ENCODE measurements around the gene SMCO2.

Gene SMCO2

GRCh38 chr12:27446436-27446835, at the start of gene SMCO2:
Gene SMCO2 (plus strand): TSS chr12:27446736. CDS start chr12:27470632, 23,896 bp downstream.
- DNase-seq, result no peak

GRCh38 chr12:27398466-27398865, 48.1 kb upstream of the SMCO2 start:
- DNase-seq, result no peak

- DNase-seq, result no peak
Observed at GRCh38 chr12:27399074-27399473, 47.5 kb upstream of the SMCO2 start.

- no peak for DNase-seq
Observed at GRCh38 chr12:27400856-27401354, 45.6 kb upstream of the SMCO2 start.

- DNase-seq, result no peak
Observed at GRCh38 chr12:27412047-27412446, 34.5 kb upstream of the SMCO2 start.

DNA sequence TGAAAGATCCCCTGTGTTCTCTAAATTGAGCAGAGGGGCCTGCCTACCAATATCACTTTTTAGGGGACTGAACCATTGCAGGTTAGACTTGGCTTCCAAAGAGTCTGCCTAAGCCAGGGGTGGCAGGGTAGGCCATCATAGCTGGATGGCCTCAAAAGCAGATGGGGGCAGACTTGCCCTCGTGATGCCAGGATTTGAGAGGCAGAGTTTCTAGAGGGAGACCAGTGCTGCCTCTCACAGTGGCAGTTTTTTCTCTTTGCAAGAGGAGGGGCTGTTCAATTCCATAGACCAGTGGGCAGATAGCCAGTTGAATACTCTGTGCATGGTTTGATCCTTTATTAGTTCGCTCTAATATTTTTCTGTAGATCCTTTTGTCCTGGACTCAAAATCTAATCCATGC, 23.8 kb upstream of the SMCO2 start:
- DNase-seq, result no peak

DNA sequence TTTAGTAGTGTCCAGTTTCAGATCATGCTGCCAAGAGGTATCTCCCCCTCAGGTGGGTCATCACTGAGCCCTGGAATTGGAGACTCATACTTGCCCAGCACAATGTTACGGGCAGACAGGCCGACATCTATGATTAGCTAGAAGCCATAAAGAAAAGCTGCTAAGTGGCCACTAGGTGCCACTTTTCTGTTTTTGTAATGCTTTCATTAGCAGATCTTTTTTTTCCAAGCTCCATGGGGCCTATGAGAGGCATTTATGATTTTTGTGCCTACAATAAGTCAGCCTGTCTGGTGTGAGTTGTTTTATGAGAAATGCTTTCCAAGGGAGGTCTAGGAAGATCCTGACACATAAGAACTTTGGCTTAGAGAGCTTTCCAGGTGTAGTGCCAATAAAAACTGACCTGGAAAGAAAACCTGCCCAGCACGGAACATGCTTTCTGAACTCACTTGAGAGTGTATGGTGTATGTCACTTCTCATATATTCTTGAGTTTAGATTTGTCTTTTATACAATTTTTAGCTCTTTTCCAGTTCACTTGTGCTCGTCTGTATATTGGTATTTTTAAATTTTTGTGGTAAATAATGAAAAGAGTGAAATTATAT, 21.8 kb upstream of the SMCO2 start:
- peak; percentile 11 for DNase-seq

DNA sequence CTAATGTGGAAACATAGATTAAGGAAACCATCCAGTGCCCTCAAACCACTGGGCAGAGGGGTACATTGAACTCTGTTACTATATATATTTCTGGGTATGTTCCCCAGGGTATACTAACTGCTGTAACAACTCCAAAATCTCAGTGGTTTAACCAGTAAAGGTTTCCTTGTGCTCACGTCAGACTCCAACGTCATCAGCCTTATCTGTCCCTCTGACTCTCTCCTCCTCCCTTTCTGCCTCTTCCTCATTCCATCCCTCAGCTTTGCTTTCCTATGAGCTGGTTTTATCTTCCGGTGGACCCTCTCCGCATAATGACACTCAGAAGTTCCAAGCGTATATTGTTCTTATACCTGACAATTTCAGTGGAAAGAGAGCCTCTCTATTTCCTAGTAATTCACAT, 21.2 kb upstream of the SMCO2 start:
- DNase-seq, result no peak

DNA sequence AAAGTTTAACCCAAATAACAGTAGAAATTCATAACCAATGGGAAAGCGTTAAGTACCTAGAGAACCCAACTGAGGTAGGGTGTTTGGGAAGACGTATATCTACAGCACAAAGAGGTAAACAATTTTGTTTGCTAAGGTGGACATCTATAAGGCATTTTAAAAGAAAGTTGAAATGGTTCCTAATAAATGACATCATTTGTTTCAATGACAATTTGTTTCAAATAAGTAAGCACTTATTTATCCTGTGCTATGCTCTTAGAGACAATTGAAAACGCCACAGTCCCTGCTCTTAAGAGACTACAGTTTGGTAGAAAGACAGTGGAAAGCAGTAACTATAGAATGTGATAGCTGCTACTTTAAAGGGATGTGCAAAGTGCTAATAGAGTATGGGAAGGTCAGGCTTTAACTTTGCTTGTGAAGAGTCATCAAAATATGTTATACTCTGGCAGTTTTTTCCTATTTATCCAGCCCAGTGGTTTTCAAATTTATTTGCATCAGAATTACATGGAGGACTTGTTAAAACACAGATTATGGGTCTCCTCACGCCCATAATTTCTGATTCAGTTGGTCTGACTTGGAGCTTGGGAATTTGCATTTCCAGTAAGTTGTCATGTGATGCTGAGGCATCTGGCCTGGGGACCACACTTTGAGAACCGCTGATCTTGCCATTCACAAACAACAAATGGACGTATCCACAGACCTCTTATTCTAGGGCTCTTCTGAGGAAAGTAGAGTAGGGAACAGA, 19.6 kb upstream of the SMCO2 start:
- DNase-seq, result no peak

DNA sequence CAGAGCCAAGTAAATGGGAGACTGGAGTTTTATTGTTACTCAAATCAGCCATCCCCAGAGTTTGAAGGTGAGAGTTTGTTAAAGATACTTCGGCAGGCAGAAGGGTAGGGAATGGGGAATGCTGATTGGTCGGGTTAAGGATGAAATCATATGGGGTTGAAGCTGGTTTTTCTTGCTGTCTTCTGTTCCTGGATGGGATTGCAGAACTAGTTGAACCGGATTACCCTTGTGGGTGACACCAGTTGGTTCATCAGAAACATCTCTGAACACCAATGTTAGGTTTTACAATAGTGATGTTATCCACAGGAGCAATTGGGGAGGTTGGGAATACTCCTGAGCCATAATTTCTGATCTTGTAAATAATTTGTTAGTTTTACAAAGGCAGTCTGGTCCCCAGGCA, 18.7 kb upstream of the SMCO2 start:
- no peak for DNase-seq

DNA sequence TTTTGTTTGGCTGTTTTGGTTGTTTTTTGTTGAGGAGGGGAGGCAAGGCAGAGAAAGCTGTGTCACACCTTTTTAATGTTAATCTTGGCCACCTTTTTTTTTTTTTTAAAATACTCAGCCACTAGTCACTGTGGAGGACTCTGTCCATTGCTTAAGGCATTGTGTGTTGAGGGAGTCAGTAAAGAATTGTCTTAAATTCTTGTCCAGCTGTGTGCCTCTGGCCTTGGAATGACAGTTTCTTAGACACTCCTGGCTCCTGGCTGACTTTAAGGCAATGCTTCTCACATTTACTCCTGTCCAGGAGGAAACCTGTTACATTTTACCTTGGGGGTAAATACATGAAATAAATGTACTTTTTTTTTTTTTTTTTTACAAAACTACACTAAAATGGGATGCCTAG, 18.1 kb upstream of the SMCO2 start:
- DNase-seq, result no peak

DNA sequence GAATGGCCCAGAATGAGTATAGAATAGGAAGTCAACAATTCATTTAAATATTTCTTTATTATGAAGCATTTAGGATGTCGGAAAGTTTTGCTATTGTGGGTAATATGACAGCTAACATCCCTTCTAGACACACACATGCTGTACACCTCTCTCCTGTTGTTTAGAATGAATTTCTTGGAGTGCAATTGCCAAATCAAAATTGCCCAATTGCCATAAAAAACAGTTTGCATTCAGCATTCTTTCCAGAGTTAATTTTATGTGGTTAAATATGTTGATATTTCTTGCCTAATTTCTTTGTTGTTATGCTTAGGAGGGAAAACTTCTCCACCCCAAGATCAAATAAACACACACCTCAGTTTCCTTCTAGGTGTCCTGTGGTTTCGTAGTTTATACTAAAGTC, 16.9 kb upstream of the SMCO2 start:
- no peak for DNase-seq

DNA sequence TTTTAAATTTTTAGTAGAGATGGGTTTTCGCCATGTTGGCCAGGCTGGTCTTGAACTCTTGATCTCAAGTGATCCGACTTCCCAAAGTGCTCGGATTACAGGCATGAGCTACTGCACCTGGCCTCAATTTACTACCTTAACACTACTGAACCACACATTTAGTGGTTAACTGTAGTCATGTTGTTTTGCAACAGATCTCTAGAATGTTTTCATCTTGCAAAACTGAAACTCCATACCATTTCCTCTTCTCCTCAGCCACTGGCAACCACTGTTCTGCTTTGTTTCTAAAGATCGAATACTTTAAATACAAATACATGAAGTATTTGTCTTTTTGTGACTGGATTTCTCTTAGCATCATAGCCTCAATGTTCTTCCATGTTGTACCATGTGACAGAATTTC, 15.4 kb upstream of the SMCO2 start:
- DNase-seq, result no peak

DNA sequence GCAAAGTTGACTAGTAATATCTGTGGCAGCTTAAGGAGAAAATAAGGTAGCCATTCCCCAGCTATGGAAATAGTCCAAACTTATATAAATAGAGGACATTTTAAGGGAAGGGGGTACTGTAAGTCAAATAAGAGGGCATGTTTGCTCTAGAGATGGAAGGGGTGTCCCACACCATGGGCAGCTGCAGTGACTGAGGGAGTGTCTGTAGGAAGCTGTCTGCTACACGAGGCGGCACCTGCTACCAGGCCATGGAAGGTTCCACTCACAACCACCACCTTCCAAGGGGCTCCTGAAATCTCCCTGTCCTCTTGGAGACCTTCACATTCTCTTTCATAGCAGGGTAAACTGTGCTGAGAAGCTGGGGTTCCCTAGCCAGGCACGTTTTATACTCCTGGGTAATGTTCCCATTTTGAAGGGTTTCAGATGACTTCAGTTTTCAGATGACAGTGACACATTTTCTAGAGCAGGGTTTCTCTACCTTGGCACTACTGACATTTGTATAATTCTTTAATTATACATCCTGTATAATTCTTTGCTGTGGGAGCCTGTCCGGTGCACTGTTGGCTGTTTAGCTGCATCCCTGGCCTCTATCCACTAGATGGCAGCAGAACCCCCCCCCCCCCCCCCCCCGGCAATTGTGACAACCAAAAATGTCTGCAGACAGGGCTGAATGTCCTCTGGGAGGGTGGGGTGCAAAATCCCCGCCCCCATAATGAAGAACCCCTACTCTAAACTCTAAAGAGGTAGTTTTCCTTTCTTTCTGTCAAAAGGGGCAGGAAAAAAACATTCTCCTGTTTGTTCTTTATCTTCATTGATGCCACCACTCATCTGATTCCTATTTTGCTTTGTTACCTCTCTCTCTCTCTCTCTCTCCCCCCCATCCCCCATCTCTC, 11.6 kb upstream of the SMCO2 start:
- DNase-seq, result peak; percentile 10

DNA sequence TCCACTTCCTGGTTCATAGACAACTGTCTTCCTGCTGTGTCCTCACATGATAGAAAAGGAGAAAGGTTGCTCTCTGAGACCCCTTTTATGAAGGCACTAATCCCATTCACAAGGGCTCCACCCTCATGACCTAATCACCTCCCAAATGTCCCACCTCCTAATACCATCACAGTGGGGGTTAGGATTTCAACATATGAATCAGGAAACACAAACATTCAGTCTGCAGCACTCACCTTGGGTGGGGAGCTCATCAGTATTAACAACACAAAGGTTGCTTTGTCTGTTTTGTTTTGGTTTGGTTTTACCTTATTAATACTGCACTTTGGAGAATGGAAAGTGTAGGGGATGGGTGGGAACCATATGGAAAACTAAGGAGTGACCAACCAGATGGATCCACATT, 10.5 kb upstream of the SMCO2 start:
- DNase-seq, result no peak

- DNase-seq, result no peak
Observed at GRCh38 chr12:27436768-27437167, 9.8 kb upstream of the SMCO2 start.

GRCh38 chr12:27437839-27438238, 8.7 kb upstream of the SMCO2 start:
- DNase-seq, result peak; percentile 13

GRCh38 chr12:27447761-27448160, 1.2 kb downstream of the SMCO2 start:
- no peak for DNase-seq

DNA sequence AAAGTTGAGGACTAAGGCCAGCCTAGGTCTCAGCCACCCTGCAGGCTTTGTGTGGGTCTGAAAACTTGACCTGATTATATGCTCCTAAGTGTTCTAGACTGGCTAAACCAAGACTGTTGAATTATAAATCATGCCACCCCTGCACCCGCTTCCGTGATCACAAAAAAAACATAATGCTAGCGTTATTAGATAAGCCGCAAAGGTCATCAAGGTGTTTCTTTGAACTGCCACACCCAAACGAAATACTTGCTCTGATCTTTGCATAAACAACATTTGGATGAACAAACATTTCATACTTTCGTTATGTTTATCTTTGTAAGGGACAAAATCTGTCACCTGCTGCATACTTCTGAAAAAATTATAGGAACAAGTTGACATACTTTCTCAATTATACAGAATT, 2.5 kb downstream of the SMCO2 start:
- no peak for DNase-seq

- DNase-seq, result no peak
Observed at GRCh38 chr12:27449893-27450534, 3.5 kb downstream of the SMCO2 start.

DNA sequence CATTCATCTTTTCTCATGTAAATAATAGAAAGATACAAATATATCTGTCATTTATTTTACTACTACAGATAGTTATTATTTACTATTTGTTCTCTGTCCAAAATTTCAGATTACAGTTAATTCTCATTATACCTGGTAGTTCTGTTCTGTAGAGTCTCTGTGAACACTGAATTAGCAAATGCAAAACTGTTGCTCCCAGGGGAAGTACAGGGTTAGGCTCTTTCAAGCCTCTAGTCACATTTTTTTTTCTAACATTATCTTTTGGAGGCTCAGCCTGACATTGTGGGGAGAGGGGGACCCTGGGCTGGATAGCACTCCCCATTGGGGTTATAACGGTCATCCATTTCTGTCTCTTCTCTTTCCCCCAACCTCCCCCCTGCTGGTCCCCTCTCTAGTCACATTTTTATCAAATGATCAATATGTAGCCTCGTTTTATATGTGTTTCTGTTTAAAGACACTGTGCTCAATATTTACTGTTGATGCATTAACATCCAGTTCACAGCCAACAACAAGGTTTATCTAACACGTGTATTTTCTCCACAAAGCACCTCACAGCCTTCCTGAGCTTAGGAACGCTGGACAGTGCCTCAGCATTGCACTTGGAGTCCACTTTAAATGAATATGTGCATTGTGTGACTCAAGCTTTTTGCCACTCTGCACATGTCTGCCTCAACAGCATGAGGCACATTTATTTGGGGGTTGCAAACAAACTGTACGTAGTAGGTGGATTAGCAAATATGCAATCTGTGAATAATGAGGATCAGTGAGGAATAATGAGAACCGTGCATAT, 4.7 kb downstream of the SMCO2 start:
- no peak for DNase-seq

- no peak for DNase-seq
Observed at GRCh38 chr12:27453421-27453820, 6.9 kb downstream of the SMCO2 start.
